HG02759 (cell line): ENCODE data around the gene SH3BP5L.
"Not testable (repeated sequence)": the region's sequence is repeated elsewhere in the genome, so short reads cannot be mapped to it uniquely, and the experiment has no call there.

ENCODE experiments used
- ATAC-seq: cut with Tn5 transposase; IDR thresholded peaks from one replicate; pipeline ENCODE4 v1.9.1; 2021; ENCODE audit warnings: mild to moderate bottlenecking, moderate library complexity; ENCODE audit not compliant: unreplicated experiment

The SH3BP5L gene

GRCh38 chr1:248810727-248811513 is 14.8 kb downstream of the SH3BP5L start:
- no peak for ATAC-seq

DNA sequence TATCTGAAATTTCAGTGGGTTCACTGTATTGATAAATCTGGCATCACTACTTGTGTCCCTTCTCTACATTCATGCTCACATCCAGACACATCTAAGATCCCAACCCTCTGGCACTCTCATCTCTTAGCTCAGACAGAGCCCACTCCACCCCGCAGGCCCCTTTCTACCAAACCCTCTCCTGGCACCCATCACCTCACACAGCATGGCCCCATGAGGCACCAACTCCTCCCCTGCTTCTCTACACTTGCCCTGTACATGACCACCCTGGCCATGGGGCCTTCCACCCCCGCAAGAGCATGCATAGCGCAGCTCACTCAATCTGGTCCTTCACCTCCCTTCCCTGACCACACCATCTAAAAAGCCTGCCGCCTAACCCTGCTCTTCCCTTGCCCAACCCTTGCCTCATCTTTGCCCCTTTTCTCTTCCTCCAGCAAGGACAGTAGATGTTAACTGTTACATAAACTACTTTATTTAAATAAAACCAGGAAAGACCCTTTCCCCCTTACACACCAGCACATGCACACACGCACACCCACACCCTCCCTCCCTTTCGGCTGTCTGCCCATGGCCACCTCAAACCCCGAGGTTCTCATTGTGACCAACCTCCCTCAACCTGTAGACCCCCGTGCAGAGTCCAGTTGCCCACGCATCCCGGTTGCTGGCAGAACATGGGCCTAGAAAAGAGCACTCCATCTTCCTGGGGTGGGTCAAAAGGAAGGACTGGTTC is 15.6 kb downstream of the SH3BP5L start:
- no peak for ATAC-seq

DNA sequence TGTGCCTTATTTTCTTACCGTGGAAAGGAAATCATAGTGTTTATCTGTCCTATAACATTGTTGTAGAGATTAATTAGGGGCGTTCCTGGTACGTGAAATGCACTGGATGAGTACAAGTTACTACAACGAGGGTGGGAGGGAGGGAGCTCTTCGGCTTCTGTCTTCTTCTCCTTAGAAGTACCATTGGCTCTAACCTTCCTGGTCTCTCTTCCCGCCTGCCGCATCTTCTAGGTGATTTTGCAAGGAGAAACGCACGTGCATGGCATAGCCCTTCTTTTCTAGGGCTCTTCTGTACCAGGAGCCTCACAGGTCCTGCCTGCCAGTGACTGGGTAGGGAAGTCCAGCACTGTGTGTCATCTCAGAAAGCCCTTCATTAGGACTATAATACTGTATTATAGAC is 16.8 kb downstream of the SH3BP5L start:
- ATAC-seq = no peak

DNA sequence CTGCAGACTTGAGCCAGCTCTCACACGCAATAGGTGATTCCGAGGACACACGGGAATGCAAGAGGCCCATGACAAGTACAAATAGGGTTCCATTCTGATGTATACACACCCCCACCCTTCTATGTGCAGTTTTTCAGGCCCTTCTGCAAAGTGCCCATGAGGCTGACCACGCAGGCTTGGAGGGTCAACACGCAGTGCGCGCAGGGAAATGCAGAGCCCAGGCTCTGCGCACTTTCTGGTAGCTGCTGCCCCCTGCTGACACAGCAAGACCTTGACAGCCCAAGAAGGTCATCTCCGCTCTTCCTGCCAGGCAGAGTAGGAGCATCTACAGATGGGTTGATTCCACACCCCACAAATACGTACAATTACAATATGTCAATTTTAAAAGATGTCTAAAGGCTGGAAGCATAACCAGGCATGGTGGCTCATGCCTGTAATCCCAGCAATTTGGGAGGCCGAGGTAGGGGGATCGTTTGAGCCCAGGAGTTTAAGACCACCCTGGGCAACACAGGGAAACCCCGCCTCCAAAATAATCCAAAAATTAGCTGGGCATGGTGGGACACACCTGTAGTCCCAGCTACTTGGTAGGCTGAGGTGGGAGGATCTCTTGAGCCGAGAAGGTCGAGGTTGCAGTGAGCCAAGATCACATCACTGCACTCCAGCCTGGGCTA is 18.5 kb downstream of the SH3BP5L start:
- ATAC-seq = peak; percentile 55

- no peak for ATAC-seq
Measured at GRCh38 chr1:248805876-248806275, 19.8 kb downstream of the SH3BP5L start.

- peak; percentile 86 for ATAC-seq
Measured at GRCh38 chr1:248804771-248805681, 20.7 kb downstream of the SH3BP5L start.

DNA sequence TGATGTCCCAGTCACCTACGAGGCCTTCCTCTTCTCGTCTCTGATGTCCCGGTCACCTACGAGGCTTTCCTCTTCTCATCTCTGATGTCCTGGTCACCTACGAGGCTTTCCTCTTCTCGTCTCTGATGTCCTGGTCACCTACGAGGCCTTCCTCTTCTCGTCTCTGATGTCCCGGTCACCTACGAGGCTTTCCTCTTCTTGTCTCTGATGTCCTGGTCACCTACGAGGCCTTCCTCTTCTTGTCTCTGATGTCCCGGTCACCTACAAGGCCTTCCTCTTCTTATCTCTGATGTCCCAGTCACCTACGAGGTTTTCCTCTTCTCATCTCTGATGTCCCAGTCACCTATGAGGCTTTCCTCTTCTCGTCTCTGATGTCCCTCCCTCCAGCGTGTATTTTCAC is 22.2 kb downstream of the SH3BP5L start:
- not testable (repeated sequence) for ATAC-seq

DNA sequence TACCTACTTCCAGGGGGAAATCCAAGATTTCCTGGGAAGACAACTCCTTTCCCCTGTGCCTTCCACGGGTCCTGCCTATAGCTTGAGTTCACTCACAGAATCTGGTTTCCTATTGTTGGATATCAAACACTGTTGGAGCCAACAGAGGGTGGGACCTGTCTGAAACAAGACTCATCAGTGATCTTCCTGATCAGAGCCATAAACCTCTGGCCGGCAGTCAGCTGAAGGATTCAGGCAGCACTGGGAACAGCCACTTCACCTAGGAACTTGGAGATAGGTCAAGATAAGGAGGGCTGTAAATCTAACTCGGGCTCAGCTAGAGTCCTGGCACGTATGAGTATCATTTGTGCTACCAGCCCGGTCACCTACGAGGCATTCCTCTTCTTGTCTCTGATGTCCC is 23.3 kb downstream of the SH3BP5L start:
- ATAC-seq = no peak

DNA sequence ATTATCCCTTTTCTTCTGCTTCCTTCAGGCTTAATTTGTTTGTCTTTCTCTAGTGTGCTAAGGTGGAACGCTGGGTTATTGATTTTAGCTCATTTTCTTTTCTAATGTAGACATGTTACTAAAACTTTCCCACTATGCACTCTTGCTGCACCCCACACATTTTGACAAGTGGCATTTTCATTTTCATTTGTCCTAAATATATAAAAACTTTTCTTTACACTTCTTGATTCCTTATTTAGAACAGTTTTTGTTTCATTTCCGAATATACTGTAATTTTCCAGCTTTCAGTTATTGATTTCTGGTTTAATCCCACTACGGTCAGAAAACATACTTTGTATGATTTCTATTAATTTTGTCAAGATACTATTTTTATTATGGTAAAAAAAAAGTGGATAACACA is 25.3 kb downstream of the SH3BP5L start:
- no peak for ATAC-seq

GRCh38 chr1:248798791-248799190 is 26.9 kb downstream of the SH3BP5L start:
- no peak for ATAC-seq

GRCh38 chr1:248794663-248795062 is 31.1 kb downstream of the SH3BP5L start:
- ATAC-seq = not testable (repeated sequence)

DNA sequence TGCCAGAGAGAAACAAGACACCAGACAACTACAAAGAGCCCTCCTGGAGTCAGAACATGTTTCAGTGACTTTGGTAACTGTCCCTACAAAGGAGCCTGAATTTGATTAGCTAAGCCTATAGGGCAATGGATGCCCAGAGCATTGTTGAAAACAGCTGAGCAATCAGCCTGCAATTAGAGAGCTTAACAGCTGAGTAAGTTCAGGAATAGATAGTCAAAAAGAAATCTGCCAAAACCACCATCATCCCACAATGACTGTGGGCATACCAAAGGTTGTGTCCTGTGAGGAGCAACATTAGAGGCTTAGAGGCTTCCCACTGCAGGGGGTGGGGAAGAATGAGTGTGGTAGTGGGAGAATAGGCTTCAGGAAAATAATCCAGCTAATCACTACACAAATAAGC is 32.1 kb downstream of the SH3BP5L start:
- ATAC-seq = peak; percentile 91

GRCh38 chr1:248792342-248792741 is 33.4 kb downstream of the SH3BP5L start:
- peak; percentile 39 for ATAC-seq

DNA sequence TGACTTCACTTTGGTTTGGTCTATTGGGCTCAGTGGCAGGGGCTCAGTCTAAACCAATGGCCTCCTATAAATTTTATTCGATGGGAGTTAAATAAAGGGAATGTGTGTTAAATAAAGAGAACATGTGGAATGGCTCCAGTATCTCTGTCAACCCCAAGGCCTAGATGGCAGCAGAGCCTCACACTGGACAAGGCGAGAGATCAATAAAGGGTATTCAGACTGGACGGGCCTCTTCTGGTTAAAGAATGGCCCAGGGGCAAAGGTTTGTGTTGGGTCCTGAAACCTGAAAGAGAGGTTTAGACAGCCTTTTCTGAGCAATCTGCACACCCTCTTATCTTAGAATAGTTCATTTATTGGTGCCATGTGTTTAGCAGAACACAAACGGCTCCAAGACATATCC is 34.7 kb downstream of the SH3BP5L start:
- no peak for ATAC-seq

- ATAC-seq = no peak
Measured at GRCh38 chr1:248790456-248790855, 35.3 kb downstream of the SH3BP5L start.

DNA sequence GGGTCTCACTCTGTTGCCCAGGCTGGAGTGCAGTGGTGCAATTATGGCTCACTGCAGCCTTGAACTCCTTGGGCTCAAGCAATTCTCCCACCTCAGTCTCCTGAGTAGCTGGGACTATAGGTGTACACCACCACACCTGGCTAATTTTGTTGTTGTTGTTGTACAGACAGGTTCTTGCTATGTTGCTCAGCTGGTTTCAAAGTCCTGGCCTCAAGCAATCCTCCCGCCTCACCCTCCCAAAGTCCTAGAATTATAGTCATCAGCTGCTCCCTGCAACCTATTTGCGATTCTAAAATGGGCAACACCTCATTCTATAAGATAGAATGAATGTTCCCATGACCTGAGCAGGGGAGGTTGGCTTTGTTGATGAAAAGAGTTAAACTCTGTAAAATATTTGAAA is 36.4 kb downstream of the SH3BP5L start:
- ATAC-seq = not testable (repeated sequence)

DNA sequence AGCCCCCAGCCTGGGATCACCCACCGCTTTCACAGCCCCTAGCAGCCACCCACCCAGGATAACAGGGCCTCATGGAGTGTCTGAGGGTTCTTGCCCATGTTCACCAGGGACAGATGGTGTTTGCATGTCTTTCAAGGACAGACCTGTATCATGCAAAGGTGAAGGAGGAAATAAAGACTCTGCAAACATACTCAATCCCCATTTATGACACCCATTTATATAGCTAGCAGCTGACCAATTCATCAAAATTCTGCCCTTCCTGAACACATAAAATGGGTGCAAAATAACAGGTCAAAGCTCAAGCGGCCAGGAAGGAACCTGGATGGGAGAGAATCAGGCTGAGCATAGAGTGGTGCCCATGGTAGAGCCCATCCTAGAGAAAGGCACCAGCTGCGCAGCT is 37.4 kb downstream of the SH3BP5L start:
- no peak for ATAC-seq

DNA sequence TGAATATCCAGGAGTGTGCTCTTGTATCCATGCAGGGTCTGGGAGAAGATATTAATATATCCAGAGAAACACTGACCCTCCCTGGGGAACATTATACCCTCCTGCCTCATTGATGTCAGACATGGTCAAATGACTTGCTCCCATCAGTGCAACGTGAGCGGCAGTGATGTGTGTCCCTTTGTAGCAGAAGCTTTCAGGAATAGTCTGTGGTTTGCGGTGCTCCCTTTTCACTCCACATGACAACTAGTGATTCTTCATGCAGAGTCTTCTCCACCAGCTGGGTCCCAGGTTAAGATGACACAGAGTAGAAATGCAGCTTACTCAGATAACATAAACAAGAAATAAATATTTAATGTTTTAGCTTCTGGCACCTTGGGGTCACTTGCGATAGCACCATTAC is 38.3 kb downstream of the SH3BP5L start:
- ATAC-seq = no peak

DNA sequence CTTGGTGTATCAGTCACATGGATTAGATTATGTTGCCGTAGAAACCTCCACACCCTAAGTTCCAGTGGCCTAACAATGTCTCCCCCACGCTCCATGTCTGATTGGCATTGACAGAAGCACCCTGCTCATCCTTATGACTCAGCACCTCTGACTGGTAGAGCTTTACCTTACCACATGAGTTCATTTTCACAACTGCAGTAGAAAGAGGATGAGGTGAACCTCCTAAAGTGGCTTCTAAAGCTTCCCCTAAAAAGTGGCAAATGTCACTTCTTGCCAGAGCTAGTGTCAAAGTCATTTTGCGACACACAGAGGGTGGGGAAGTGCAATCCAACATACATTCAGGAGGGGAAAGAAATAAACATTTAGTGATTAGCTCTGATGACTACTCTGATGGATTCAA is 39.6 kb downstream of the SH3BP5L start:
- peak; percentile 72 for ATAC-seq

DNA sequence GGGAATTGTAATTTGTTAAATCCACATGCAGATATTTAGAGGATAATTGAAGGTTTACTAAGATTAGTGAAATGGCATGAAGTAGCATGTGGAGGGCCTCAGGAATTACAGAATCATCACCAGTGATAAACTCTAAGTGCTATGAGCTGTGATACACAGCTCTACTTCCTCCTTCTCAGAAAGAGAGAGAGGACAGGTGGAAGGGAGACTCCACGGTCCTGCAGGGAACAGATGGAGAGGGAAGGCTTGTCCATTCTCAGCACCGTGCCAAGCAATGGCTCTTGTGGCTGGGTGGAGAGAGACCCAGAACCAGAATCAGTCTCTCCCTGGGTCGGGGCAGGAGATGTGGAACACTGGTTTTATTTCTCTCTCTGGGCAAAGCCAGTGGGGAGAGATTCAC is 42.3 kb downstream of the SH3BP5L start:
- ATAC-seq = no peak
